ENCODE data around the gene PKN2. TPM values are rescaled to one million over a fixed set of nuclear protein-coding genes. Genes with fewer than 3 reads are reported as not detected.

PKN2 gene
- total and polyA plus RNA-seq, 2 of the 8 experiments (the other 6 are each of a cell fraction or from before 2014, with no cell fraction given), result 7.8 to 32.0 TPM

DNA sequence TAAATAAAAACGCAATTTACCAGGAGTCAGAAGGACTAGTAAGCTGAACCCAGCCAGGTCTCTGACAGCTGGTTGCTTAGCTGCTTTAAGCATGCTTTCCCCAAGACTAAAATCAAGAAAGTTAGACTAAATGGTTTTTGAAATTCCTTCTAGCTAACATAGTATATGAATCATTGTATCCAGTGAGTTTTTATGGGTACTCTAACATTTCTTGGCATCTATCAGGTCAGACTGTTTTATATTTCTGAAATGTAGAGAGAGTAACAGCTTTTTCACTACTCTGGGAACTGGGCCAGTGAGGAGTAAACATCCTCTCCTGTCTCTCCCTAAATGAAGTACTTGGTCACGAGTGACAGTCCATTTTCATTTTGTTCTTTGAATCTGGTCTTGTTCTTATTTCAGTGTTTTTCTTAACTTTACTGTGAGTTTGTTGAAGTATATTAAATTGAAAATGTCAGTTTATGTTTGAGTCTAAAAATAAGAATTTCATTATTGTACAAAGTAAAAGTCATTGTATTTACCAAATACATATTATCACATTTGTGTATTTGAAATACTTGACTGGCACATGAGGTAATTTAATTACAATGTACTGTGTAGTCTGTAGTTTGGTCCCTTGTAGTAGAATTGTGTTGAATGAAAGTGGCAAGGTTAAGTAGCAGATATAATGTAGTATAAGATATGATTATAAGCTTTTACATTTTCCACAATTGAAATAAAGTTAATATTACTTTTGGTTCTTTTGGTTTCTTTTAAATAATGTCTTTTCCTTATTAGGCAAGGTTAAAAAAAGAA lies 47.6 kb downstream of the PKN2 start:
- Histone ChIP-seq H2AK5ac (ENCODE audit: low read depth, low read length) (no peak overlapping the region), H3K56ac (replicated peaks; ENCODE audit: insufficient read length, low read depth, low read length) (no peak overlapping the region), H3K79me2 (ENCODE audit: control insufficient read depth in 1 of 2, insufficient read depth in 2 of 2, low read length in 2 of 2) (peaks cover 0 to 93% of the 10 kb centered on the region in 2 experiments; a peak in 2 of 4 replicates), H3K23me2 (ENCODE audit: low read depth, low read length) (no peaks in the 10 kb centered on the region), H4K20me1 (replicated peaks in 1 of 2; ENCODE audit: control insufficient read depth in 1 of 2, insufficient read depth in 2 of 2, low read length in 2 of 2) (peaks cover 0 to 2% of the 10 kb centered on the region in 2 experiments), H4K5ac (ENCODE audit: insufficient read length, low read depth, low read length) (no peak overlapping the region), H2BK120ac (replicated peaks; ENCODE audit: low read depth, low read length) (no peak overlapping the region), H2BK5ac (ENCODE audit: low read depth, low read length) (no peak overlapping the region), H3K27me3 (replicated peaks in 1 of 4; ENCODE audit: control insufficient read depth in 3 of 4, extremely low read depth in 1 of 4, insufficient read depth in 3 of 4, low read length in 3 of 4) (no peaks in the 10 kb centered on the region), H2BK20ac (ENCODE audit: low read length) (no peak overlapping the region), H2BK15ac (ENCODE audit: low read length) (no peak overlapping the region), H4K8ac (ENCODE audit: extremely low read depth, insufficient read depth, low read length) (no peak overlapping the region), H2AFZ (ENCODE audit: low read length) (no peak overlapping the region), H3K4me2 (ENCODE audit: insufficient read depth in 1 of 2, low read depth in 2 of 2, low read length in 2 of 2) (no peak overlapping the region), H3K4me1 (replicated peaks in 1 of 4; ENCODE audit: control insufficient read depth in 3 of 4, insufficient read depth in 4 of 4, low read length in 3 of 4) (peaks cover 0 to 8% (median under 1%) of the 10 kb centered on the region in 4 experiments; a peak in 4 of 7 replicates), H3K36me3 (ENCODE audit: control insufficient read depth in 2 of 4, insufficient read depth in 4 of 4, low read length in 3 of 4) (peaks cover 0 to 4% (median 0%) of the 10 kb centered on the region in 4 experiments; a peak in 1 of 8 replicates), H3K4me3 (ENCODE audit: extremely low read depth in 1 of 4, insufficient read depth in 2 of 4, low read depth in 3 of 4, low read length in 4 of 4) (no peak overlapping the region), H3K4ac (replicated peaks; ENCODE audit: insufficient read length, low read depth, low read length) (no peak overlapping the region), H3K27ac (ENCODE audit: low read depth, low read length) (no peak overlapping the region), H4K91ac (replicated peaks; ENCODE audit: insufficient read length, low read length) (no peak overlapping the region), H3K79me1 (ENCODE audit: low read depth, low read length) (peaks cover 6% of the 10 kb centered on the region; the same call in 1 of the 2 replicates), H2BK12ac (ENCODE audit: low read depth, low read length) (no peak overlapping the region), H3K23ac (ENCODE audit: insufficient read length) (no peak overlapping the region), H3K9ac (replicated peaks in 1 of 4; ENCODE audit: extremely low read depth in 1 of 4, low read depth in 3 of 4, low read length in 3 of 4) (peak overlapping the region in 1 of 4 experiments; percentile 34; a peak in 1 of 7 replicates), H3K14ac (ENCODE audit: insufficient read length) (no peak overlapping the region), H3K18ac (ENCODE audit: extremely low read depth, low read length) (no peak overlapping the region), H3K9me3 (ENCODE audit: insufficient read depth in 2 of 2, low read depth in 1 of 2, low read length in 1 of 2) (peaks cover 0 to 3% of the 10 kb centered on the region in 2 experiments; a peak in 1 of 4 replicates)
- POLR2A ChIA-PET (ENCODE audit: partially characterized antibody), result no interaction called here
- WGBS, 2 experiments (ENCODE audit: extremely low coverage in 1 of 2, insufficient coverage in 1 of 2, insufficient read length in 1 of 2, insufficient replicate concordance in 2 of 2, low coverage in 1 of 2, low lambda C conversion rate in 2 of 2, missing lambda C conversion rate in 1 of 2), result 84% methylated on average over 2 of the region's 2 CpGs; no CpG with 5 or more reads in 1 of the 2 experiments
- DNase-seq (ENCODE audit: low read depth in 1 of 2, low spot score in 2 of 2), result no peak
- CTCF ChIA-PET (ENCODE audit: partially characterized antibody), result interaction anchor here (0.5 to 1.2 kb wide), 3 partner anchors 145 to 1065 kb away, joined by 3 read pairs; no protein-coding TSS in a partner anchor
- TF ChIP-seq GTF2F1 (IDR thresholded peaks at IDR 0.05; ENCODE audit: borderline replicate concordance, low read depth, low read length), result no peak
- no peak for TF ChIP-seq POU5F1 (IDR thresholded peaks at IDR 0.05; ENCODE audit: low read depth, low read length)
- no peak for TF ChIP-seq CBX8 (IDR thresholded peaks at IDR 0.05; ENCODE audit: borderline replicate concordance, low read depth, low read length)
- no peak for TF ChIP-seq RAD21 (IDR thresholded peaks at IDR 0.05 in 1 of 2, conservative IDR thresholded peaks at IDR 0.05 in 1 of 2; ENCODE audit: low read depth in 2 of 2, low read length in 2 of 2)
- TF ChIP-seq SIN3A (conservative IDR thresholded peaks at IDR 0.05 in 1 of 2, IDR thresholded peaks at IDR 0.05 in 1 of 2; ENCODE audit: low read depth in 1 of 2, low read length in 2 of 2), result no peak
- TF ChIP-seq ASH2L (IDR thresholded peaks at IDR 0.05; ENCODE audit: low read length), result no peak
- no peak for TF ChIP-seq ZNF274 (IDR thresholded peaks at IDR 0.05; ENCODE audit: borderline replicate concordance, extremely low read depth, low read length)
- TF ChIP-seq TAF1 (IDR thresholded peaks at IDR 0.05; ENCODE audit: low read depth, low read length), result no peak
- FAIRE-seq, result no peak

Data from H1 (cell line).